HG02798 (cell line): ENCODE data around the gene PSAP.

Experiments
- ATAC-seq: cut with Tn5 transposase; IDR thresholded peaks from one replicate; pipeline ENCODE4 v1.9.1; 2021; ENCODE audit warnings: mild to moderate bottlenecking; ENCODE audit not compliant: unreplicated experiment, poor library complexity

The PSAP gene

DNA sequence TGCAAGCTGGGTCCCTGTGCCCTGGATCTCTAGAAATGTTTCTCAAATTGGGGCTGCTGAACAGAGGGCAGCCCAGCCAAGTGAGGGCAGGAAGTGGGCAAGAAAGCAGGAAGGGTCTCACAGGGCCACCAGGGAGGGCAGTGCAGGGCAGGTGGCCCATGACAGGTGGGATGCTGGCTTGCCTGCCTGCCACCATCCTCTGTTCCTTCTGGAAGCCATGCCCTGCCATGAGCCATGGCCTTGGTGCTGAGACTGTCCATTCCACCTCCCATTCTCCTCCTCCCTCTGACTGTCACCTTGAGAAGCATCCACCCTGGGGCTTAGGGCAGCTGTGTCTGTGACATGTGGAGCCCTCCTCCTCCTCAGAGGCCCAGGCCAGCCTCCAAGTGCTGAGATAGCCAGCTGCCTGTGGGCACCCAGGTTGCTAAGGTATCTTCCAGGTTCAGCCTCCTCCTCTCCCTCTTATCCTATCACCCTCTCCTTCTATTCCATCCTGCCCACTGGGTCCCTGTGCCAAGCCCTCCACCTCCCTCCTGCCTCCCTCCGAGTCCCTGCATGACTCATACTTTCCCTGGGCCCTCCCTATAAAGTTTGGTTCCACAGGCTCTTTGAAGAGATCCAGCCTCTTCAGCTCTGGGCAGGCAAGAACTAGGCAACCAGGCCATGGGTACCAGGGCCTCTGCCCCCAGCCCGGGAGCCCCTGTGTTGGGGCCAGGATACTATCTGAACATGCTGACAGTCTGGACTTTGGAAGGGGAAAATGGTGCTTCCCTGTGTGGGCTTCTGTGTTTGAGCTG lies 79.0 kb downstream of the PSAP start:
- no peak for ATAC-seq

DNA sequence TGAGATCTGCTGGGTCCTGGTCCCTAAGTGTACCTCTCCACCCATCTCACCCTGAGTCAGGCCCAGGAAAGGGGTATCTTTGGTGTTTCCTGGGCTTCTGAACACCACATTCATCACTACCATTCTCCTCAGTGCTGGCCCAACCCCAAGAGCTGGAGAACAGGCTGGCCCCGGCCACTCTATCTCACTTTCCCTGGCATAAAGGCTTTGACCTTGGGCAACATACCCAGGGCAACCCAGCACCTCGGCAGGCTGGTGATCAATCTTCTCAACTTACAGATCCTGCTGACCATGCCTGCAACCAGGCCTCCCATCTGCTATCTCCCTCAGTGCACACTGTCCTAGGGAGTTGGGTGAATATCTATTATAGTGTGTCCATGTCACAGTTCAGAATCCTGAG lies 79.8 kb downstream of the PSAP start:
- ATAC-seq: no peak

DNA sequence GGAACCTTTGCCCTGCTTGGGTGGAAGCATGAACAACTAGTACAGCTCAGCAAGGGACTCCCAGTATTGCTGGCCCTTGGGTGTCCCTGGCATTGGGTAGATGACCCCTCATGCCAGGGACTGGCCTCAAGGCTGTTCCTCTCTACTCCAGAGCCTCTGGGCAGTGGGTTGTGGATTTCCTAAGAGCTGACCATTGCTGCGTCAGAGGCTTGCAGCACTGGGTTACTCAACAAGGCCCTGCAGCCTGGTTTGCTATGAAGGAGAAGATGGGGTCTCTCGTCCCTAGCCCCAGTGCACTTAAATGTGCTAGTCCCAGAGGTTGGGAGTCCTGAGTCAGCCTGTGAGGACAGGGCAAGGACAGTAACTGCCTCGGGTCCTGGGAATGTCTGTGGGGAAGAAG lies 80.3 kb downstream of the PSAP start:
- ATAC-seq: no peak

DNA sequence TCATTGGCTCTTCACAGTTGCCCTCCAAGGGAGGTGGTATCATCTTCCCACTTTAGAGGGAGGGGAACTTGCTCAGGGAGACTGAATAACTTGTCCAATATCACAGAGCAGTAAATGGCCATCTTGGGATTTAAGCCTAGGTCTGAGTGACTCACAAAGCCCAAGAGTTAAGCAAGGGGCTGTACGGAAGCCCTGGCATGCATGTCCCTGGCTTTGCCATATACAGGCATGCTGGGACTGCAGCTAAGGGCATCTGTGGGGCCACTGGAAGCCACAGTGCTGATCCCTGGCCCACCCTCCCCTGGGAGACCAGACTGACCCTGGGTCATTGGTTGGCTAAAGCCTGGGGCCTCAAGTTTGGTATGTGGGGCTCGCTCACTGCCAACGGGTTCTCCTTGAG lies 80.8 kb downstream of the PSAP start:
- ATAC-seq: no peak

DNA sequence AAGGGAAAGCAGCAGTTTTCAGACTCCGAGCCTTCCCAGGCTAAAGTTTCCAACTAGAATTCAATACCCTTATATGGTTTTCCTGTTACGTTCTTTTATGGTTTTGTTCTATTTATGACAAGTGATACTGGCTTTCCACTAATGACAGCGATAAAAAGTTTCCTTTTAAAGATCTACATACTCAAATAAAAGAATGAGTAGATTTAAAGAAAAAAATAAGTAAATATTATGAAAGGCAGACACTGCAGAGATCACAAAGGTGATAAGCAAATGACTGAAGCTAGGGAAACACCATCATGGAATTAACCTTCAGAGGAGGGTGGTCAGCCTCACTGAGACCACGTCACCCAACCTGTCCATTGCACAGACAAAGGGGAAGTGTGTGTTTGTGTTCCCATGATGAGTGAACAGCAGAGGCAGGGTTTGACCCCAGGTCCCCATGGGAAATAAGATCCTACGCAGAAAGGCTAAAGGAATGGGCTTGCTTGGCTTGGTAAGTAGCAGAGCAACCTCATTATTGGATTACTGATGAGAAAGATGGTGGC lies 81.7 kb downstream of the PSAP start:
- peak; percentile 23 for ATAC-seq

DNA sequence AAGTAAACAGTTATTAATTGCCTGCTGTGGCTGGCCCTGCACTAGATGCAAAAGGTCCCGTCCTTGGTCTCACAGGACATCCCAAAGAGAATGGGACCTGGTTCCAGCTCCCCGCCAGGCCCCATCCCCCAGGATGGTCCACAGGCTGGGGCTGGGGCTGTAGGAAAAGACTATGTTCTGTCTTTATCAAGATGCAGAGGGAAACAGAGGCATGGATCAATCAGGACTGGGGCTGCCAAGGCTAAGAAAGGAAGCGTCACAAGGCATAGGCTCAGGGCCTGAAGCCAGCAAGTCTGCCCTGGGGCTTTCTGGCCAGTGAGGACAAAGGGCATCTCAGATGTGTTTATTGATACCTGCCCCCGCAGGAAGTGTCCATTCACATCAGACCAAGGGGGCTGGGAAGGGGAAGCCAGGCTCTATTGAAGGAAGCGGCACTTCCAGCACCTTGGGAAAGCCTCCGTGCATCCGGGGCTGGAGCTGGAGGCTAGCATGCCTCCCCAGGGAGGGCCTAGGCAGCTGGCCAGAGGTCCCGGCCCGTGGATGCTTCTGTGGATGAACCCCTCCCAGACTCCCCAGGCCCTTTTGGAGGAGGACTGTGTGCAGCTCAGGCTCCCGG lies 83.5 kb downstream of the PSAP start:
- no peak for ATAC-seq

DNA sequence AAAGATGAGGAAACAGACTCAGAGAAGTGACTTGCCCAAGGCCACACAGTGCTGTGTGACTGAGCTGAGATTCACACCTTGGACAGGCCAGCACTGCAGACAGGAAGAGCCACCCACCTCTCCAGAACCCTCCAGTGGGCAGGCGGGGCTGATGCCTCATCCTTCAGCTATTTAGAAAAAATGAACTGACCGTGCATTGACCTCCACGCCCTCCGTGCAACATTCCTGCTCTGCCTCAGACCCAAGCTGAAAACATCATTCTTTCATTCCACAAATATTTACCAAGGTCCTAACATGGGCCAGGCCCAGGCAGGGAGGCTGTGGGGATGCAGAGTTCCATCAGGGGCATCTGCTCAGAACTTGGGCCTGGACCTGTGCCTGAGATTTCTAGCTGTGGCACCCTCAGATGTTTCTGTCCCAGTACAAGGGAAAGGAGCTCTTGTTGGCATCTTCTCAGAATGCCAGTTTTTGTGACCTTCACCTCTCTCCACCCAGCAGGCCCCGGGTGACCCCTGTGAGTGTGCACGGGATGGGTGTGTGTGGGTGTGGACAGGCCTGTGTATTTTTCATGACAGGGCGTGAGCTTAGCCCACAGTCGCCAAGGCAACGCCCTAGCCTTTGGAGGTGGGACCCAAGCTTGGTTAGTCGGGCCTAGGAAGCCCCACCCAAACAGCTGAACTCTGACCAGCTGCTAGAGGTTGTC lies 84.2 kb downstream of the PSAP start:
- no peak for ATAC-seq
